GM21825 (cell line): ENCODE measurements around the gene FBXO48.
"Not testable (repeated sequence)": the region's sequence is repeated elsewhere in the genome, so short reads cannot be mapped to it uniquely, and the experiment has no call there.

ENCODE experiments used
- ATAC-seq: cut with Tn5 transposase; IDR thresholded peaks from one replicate; pipeline ENCODE4 v1.9.1; 2021; ENCODE audit warnings: mild to moderate bottlenecking, moderate library complexity; ENCODE audit not compliant: unreplicated experiment

FBXO48 gene

DNA sequence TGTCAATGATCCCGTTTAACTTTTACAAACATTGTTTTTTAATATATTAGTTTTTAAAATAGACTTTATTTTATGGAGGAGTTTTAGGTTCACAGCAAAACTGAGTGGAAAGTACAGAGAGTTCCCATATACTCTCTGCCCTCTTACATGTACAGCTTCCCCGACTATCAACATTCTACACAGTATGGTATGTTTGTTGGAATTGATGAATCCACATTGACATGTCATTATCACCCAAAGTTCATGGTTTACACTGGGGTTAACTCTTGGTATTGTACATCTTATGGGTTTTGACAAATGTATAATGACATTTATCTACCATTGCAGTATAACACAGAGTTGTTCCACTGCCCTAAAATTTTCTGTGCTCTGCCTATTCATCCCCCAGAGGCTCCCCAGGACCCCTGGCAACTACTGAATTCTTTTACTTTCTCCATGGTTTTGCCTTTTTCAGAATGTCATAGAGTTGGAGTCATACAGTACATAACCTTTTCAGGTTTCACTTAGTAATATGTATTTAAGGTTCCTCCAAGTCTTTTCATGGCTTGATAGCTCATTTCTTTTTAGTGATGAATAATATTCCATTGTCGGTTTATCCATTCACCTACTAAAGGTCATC, 5.8 kb upstream of the FBXO48 start:
- no peak for ATAC-seq

DNA sequence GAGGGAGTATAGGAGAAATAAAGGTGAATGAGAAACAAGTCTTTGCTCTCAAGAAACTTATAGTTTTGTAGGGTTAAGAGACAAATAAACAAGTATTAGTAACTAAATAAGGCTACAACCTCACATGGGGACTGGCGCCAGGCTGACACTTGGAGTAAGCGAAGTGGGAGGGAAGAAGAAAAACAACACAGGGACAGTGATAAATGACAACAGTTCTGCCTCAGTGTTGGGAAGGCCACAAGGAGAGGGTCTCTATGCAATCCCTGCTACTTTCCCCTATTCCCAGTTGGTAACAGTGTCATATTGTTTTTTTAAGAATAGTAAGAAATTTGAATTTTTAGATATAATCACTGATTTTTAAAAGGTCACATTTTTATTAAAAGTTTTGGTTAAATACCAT, 4.3 kb upstream of the FBXO48 start:
- ATAC-seq = no peak

DNA sequence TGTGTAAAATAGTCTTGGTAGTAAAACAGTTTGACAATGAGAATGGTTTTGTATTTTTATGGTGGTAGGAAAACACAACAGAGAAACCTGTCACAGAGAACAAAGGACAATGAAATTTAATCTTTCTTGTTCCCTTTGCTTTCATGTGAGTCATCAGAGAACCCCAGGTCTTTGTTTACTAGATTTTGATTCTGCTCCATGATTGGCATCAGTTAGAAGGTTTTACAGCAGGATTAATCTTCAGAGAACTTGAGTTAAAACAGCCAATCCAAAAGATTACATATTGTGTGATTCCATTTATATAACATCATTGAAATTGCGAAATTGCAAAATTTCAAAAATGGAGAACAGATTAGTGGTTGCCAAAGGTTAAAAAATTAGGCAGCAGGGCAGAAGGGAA, 2.8 kb upstream of the FBXO48 start:
- ATAC-seq = no peak

DNA sequence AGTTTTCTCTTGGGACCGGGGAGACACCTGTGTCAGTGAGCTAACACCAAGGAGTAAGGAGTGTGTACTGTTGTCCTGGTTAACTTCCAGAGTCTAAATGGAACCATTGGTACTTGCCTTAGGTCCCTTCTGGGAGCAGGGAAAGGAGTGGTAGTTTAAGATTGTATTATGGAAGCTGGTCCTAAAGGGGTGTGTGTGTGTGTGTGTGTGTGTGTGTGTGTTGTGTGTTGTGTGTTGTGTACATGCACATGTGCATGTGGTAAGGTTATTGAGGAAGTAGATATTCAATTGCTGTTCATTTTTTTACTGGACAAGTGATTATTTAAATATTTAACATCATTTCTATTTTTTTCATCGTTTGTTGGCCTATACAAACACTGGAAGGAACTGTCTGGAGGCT, 1.7 kb upstream of the FBXO48 start:
- ATAC-seq = no peak

DNA sequence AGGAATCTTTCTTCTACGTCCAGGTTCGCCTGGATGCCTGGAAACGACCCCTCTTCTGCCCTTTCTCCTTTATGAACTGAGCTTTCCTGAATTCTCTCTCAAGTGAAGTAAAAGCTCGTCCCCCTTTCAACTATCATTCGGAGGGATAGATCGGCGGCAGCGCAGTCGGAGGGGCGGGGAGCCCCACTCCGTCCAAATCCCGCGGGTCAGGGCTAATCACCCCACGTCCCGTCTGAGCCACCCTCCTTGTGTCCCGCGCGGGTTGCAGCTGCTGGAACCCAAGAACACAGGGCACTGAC, 367 bp downstream of the FBXO48 start:
- ATAC-seq = no peak

DNA sequence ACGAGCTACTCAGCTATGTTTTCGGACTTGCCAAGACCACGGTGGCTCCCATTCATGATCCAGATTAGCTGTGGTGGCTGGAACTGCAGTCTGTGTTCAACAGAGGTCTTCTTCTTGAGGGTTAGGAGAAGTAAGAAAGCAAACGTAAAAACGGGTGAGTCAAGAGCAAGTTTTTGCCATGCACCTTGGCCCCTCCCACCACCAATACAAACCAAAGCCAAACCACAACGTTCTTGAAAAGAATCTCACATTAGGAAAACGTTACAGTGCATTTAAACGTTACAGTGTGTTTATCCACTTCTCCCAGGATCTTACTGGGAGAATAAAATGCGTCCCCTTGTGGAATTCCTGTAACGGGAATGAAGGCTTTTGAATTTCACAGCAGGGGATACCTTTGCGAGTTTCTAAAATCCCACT, 725 bp downstream of the FBXO48 start:
- ATAC-seq = no peak

DNA sequence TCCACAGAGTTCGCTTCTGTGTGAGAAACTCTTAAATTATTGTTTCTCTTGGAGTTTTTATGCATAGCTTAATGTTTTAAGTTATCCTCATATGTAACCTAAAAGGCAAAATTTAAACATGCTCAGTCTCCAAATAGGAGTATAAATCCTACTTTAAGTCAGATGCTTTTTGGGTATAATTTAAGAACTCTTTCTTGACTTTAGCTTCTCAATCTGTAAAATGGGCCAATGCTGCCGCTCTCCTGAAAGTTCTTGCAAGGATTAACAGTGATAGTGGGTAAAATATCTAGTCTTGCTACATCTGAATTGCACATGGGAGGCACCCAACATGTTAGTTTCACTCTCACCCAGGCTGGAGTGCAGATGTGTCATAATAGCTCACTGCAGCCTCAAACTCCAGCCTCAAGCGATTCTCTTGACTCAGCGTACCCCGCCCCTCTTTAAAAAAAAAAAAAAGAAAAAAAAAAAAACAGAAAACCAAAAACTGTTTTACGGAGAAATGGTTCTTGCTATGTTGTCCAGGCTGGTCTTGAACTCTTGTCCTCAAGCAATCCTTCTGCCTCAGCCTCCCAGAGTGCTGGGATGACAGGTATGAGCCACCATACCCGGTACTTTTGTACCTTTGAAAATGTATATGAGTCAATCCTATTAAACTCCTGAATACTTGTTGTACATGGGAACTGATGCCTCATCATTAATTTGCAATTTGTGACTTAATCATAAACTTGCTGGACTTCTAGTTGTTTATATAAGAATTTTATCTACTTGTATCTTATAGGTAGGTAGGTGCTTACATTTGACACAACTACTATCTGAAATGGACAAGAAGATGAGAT, 1.8 kb downstream of the FBXO48 start:
- ATAC-seq = no peak

DNA sequence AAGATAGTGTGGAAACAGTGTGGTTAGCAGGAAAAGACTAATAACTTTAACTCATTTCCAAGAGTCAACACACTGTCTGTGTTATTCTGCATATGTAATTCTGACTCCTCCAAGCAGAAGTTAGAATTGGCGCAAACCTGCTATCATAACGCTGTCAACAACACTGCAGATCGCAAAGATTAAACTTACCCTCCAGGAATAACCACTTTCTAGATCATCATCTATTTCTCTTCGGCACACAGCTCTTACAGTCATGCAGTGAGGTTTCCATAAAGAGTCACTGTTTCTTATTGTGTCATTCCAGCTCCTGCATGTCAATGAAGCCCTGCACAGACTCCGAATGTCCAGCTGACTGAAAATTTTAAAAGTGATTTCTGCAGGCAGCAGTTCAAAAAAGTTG, 2.4 kb downstream of the FBXO48 start:
- ATAC-seq = no peak

DNA sequence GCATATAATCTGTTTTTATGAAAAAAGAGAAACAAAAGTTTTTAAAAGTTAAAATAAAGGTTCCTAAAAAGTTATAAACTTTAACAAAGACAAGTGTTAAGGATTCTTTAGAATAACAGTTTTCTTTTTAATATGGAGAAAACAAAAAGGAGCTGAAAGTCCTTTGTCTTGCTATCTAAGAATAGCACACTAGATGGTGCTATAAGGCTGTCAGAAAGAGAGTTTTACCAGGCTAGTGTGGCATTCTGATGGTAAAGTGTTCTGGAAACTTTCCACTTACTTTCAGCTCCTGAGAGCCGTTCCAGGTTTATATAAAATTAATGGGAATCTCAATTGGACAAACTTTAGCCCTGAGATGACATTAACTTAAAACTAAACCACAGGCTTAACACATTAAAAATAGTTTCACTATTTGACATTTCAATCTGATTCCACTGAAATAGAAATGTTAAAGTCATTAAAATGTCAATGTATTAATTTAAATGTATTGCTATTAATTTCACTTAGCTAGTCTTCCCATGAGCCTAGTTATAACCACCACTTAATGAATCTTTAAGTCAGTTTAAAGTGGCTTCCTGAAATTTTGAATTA, 3.7 kb downstream of the FBXO48 start:
- no peak for ATAC-seq

DNA sequence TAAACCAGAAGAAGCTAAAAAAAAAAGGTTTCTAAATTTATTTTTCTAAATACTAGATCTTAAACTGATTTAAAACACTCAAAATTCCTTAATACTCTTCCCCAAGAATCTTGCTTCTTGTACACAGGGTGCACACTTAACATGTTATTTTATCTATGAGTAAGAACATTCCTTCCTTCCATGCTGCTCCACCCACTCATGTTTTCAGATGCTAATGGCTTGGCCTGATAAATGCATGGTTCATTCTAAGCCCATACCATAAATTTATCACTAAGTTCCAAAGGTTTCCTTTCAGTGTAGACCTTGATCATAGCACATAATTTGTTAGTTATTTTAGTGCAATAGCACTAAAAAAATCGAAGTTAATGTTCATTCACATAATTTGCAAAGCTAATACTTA, 8.1 kb downstream of the FBXO48 start:
- ATAC-seq = no peak

DNA sequence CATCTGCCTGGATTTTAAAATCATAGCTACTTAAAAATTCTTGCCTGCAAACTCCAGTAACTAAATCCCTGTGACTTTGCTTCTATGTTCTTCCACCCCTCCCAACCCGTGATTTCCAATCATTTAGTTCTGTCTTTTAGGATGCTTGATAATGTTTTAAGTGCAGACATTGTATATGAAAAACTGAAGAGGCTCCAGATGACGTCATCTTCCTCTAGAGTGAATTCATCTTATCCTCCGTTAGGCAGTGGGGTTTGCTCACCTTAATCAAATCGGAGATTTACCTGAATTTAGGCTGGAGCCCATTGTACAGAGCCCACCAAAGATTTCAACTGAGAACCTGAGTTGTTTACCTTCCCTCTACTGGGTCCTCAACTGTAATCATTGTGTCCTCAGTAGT, 10.9 kb downstream of the FBXO48 start:
- no peak for ATAC-seq

DNA sequence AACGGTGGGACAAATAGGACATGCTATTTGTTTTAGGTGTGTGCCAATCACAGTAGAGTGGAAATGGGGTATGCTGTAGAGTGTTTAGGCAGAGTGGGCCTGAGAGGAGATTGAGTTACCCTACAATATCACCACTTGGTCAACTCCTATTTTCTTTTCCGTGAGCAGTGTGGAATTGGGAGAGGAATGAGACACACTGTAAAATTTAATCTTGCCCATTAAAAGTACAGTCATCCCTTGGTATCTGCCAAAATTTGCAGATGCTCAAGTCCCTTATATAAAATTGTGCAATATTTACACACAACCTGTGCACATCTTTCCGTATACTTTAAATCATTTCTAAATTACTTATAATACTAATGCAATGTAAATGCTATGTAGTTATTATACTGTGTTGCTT, 12.4 kb downstream of the FBXO48 start:
- ATAC-seq = no peak

DNA sequence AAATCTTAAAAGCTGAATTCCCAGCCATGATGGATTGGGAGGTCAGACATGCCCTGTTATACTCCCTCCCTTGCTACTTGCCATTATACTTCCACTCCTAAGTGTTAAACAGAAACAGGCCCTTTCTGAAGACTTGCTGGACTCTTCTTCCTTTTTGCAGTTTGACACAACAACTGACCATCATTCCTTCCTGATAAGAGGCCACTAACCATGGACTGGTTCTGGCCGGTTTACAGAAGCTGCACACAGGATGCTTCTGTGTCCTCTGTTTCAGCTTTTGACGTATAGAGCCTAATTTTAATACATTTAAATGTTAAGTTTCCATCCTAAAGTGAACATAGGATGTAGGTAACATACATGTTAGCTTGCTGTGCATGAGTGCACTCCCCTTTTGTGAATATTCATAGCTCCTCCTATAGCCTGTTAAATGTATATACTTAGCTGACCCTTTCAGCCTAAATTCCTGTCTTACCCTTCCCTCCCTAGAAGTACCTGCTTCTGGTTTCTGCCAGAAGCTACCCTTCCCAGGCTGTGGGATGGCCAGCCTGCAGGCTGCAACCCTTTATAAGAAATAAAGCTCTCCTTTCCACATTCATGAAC, 13.2 kb downstream of the FBXO48 start:
- no peak for ATAC-seq

DNA sequence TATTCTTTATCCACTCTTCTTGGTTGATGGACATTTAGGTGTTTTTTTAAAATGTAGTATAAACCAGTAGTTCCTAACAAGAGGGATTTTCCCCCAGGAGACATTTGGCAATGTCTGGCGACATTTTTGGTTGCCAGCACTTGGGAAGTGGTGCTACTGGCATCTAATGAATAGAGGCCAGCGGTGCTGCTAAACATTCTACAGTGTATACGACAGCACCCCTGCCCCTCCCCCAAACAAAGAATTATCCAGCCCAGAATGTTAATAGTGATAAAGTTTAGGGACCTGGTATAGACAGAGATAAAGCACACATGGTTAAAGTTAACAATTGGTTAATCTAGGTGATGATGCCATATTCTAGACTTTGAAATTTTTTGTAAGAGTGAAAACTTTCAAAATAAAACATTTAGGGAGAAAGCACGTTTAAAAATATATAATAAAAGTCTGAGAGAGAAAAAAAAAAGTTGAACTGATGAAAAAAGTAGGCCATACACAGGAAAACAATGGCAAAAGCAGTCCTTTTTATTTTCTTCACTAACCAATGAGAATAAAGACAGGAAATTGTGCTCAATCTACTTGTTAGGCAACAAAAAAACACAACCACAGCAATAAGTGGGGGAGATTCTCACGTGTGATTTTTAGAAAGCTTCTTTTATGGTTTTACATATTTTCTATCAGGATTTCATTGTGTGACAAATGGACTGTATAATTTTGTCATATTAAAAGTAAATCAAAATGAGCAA, 14.8 kb downstream of the FBXO48 start:
- no peak for ATAC-seq

DNA sequence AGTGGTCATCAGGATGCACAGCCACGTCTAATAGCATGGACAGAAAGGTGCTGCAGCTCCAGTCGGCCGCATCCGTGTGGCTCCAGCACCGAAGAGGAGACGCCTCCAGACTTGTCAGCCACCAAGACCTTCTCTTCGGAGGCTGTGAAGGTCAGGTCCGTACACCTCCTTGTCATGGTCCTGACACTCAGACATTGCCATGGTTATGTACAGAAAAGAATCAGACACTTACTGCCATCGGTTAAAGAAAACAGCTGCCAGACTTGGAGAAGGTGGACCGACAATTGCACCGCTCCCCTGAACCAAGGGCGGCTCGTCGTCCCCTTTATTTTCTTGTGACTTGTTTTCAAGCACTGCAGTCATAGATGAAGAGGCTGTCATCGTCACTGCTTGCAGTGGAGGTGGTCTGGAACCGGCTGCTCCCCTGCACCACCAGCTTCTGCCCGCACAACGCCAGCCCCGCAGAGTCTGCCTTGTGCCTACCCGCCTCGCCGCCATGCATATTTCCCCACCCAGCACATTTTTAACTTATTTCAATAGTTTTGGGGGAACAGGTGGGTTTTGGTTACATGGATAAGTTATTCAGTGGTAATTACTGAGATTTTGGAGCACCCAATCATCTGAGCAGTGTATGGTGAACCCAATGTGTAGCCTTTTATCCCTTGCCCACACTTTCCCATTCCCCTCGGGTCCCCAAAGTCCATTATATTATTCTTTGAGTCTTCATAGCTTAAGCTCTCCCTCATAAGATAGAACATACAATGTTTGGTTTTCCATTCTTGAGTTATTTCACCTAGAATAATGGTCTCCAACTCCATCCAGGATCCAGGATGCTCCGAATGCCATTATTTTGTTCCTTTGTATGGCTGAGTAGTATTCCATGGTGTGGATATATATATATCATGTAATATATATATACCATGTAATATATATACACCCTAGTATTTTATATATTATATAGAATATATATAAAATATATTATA, 18.1 kb downstream of the FBXO48 start:
- ATAC-seq = no peak

DNA sequence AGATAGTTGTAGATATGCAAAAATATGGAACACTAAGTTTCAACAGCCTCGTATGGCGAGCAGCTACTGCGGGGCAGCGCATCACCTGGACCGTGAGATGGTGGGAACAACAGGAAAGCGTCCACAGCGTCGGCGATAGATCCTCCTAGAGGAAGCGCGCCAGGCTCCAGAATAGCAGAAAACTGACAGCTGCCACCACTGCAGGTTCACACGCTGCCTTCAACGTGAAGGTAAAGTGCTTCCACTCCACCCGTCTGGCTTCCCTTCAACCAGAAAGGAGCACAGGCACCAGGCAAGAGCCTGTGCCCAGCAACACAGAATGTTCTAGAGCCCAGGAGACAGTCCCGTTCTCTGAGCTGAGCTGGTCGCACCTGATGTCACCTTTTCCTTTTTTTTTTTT, 20.0 kb downstream of the FBXO48 start:
- no peak for ATAC-seq

DNA sequence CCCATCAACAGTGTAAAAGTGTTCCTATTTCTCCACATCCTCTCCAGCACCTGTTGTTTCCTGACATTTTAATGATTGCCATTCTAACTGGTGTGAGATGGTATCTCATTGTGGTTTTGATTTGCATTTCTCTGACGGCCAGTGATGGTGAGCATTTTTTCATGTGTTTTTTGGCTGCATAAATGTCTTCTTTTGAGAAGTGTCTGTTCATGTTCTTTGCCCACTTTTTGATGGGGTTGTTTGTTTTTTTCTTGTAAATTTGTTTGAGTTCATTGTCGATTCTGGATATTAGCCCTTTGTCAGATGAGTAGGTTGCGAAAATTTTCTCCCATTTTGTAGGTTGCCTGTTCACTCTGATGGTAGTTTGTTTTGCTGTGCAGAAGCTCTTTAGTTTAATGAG, 20.7 kb downstream of the FBXO48 start:
- not testable (repeated sequence) for ATAC-seq

DNA sequence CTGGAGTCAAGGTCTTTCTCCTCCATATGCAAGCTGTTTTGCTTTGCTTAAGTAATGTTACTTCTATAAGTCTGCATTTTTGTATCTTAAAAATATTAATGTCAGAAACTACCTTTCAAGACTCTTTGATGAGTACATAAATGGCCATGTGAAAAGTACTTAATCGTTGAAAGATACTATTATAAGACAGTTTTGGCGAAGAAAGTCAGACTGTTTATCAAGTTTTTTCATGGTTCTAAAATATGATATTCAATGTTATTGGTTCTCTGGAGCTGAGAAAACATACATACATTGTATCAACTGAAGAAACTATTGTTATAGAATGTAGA, 25.1 kb downstream of the FBXO48 start:
- ATAC-seq = no peak

DNA sequence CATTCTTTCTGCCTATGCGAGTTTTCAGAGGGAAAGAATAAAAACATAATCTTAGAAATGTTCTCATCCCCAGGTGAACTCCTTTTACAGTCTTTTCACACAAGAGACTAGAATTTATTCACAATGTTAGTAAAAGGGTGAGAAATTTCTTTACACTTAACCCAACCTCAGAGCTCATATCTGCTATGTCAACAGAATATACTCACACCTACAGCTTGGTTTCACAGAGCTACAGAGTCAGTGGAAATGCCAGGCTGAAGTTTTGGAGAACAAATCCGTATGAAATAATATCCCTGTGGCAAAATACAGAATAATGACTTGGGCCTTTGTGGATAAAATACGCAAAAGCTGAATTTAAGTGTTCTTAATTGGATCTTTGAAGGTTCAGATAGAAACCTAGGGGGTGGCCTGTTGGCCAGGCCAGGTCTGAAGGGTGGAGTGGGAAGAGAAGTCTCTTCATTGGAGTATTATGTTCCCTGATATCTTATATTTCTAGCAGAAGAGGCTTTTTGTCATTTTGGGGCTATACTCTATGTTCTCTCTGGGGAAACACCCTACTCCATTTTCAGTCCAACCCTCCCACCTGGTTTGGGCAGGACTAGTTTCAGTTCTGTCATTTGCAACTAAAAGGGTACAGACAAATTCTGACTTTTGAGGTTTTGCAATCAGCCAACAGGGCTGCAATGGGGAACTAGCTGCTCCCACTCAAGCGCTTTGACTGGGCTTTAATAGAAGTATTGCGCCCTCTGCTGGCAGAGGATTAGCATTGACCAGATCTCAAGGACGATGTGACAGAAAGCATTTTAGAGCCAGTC, 25.7 kb downstream of the FBXO48 start:
- peak; percentile 98 for ATAC-seq
